OCI-LY7 (cell line): ENCODE data around the gene GPR183. TPM values are rescaled to one million over a fixed set of nuclear protein-coding genes. Genes with fewer than 3 reads are reported as not detected.

Experiments
- BruUV-seq: library from RNA; stranded (reverse); fragments of 400-500 nt; replicated peaks from 2 replicates; lab custom pipeline; 2021; lab: Mats Ljungman, UMichigan
- CTCF ChIA-PET: fragments of 300-600 bp; sonication (Branson Sonifier 250); formaldehyde crosslinking; loops from one replicate; lab custom pipeline; 2022; ENCODE audit warnings: antibody characterized with exemption; ENCODE audit not compliant: unreplicated experiment; lab: Charles Lee
- POLR2A ChIA-PET: fragments of 300-600 bp; sonication (Branson Sonifier 250); formaldehyde crosslinking; loops from one replicate; lab custom pipeline; 2022; ENCODE audit warnings: antibody characterized with exemption; lab: Charles Lee
- DNase-seq: peaks from one replicate; pipeline ENCODE4 v3.0.0-alpha.2; 2015; ENCODE audit warnings: low spot score
- H2AFZ ChIP-seq: fragments of 200-600 bp; sonication (generic), shearing (Covaris generic); 2 replicates; pipeline ENCODE4 v1.6.1; 2014; ENCODE audit warnings: mild to moderate bottlenecking, antibody characterized with exemption, low read length, moderate library complexity
- H3K27ac ChIP-seq: fragments of 200-600 bp; sonication (generic); 2 replicates; pipeline ENCODE4 v1.5.1; 2014; ENCODE audit warnings: mixed run types, low read depth, mild to moderate bottlenecking, moderate library complexity, low read length, inconsistent platforms; ENCODE audit not compliant: poor library complexity, severe bottlenecking
- H3K36me3 ChIP-seq: fragments of 200-600 bp; sonication (generic); 2 replicates; pipeline ENCODE4 v1.6.1; 2014; ENCODE audit warnings: mild to moderate bottlenecking, antibody characterized with exemption, low read length, moderate library complexity, mixed read lengths; ENCODE audit not compliant: insufficient read depth
- H3K4me1 ChIP-seq: fragments of 200-600 bp; sonication (generic); 2 replicates; pipeline ENCODE4 v1.5.1; 2014; ENCODE audit warnings: mild to moderate bottlenecking, low read length; ENCODE audit not compliant: insufficient read depth, poor library complexity, severe bottlenecking
- H3K4me2 ChIP-seq: fragments of 200-600 bp; sonication (generic); 2 replicates; pipeline ENCODE4 v1.6.1; 2014; ENCODE audit warnings: mild to moderate bottlenecking, low read length
- H3K4me3 ChIP-seq: fragments of 200-600 bp; sonication (generic); 2 replicates; pipeline ENCODE4 v1.5.1; 2014; ENCODE audit warnings: mild to moderate bottlenecking, low read depth, low read length; ENCODE audit not compliant: poor library complexity, severe bottlenecking
- H3K79me2 ChIP-seq: fragments of 200-600 bp; sonication (generic); 2 replicates; pipeline ENCODE4 v1.6.1; 2016; ENCODE audit warnings: low read depth, mild to moderate bottlenecking, low read length, moderate library complexity, mixed read lengths; ENCODE audit not compliant: insufficient read depth
- H3K9me2 ChIP-seq: fragments of 200-600 bp; sonication (generic); 2 replicates; pipeline ENCODE4 v1.6.1; 2016; ENCODE audit warnings: mild to moderate bottlenecking, low read length, mixed read lengths; ENCODE audit not compliant: insufficient read depth
- H3K9me3 ChIP-seq: fragments of 200-600 bp; sonication (generic); 2 replicates; pipeline ENCODE4 v1.6.1; 2014; ENCODE audit warnings: mild to moderate bottlenecking, mixed run types, low read length, mixed read lengths
- H4K20me1 ChIP-seq: fragments of 200-600 bp; sonication (generic); 2 replicates; pipeline ENCODE4 v1.6.1; 2014; ENCODE audit warnings: mild to moderate bottlenecking, antibody characterized with exemption, low read length, moderate library complexity, mixed read lengths; ENCODE audit not compliant: insufficient read depth
- CTCF ChIP-seq: fragments of 200-600 bp; sonication (generic); conservative IDR thresholded peaks from 2 replicates; pipeline ENCODE4 v1.5.1; 2014; ENCODE audit warnings: mild to moderate bottlenecking, antibody characterized with exemption, low read length, moderate library complexity, mixed read lengths
- EZH2phosphoT487 ChIP-seq: fragments of 200-600 bp; sonication (generic); IDR thresholded peaks from 2 replicates; pipeline ENCODE4 v1.6.1; 2018; ENCODE audit warnings: low read depth, borderline replicate concordance, mild to moderate bottlenecking, mixed run types, antibody characterized with exemption, low read length, moderate library complexity, mixed read lengths
- intact Hi-C: fragments of 100-400 bp; cut with micrococcal nuclease; formaldehyde crosslinking; loops from one replicate; pipeline ENCODE4 v1.10.0; 2022; ENCODE audit not compliant: unreplicated experiment
- total RNA-seq, 2 experiments: library from RNA; depleted of rRNA in 1 of 2; stranded (reverse); fragments of >200 nt in 1 of 2; shearing (Covaris generic) in 1 of 2; gene quantifications; 2 replicates each; pipeline ENCODE4 v1.2.3, GENCODE V29; 2014 to 2022

Gene GPR183
- total RNA-seq, 2 experiments from 2014 or later: not detected

GRCh38 chr13:99280166-99280565 lies 27.0 kb downstream of the GPR183 start:
- Histone ChIP-seq H2AFZ (no peak overlapping the region), H3K9me3 (no peaks in the 10 kb centered on the region), H3K4me2 (no peak overlapping the region), H3K27ac (no peak overlapping the region), H4K20me1 (peaks cover 14% of the 10 kb centered on the region; the same call in 1 of the 2 replicates), H3K79me2 (peaks cover 4% of the 10 kb centered on the region; the same call in 1 of the 2 replicates), H3K4me1 (peaks cover 27% of the 10 kb centered on the region), H3K9me2 (no peaks in the 10 kb centered on the region), H3K36me3 (peaks cover 9% of the 10 kb centered on the region), H3K4me3 (no peak overlapping the region)
- no peak for TF ChIP-seq EZH2phosphoT487
- no peak for TF ChIP-seq CTCF
- no peak for DNase-seq
- ChIA-PET CTCF (no interaction called here), POLR2A (no interaction called here)
- intact Hi-C loops: loop anchor here (5.0 kb wide), 3 partner anchors 57 to 147 kb away; no protein-coding TSS in a partner anchor
- no TSS peak for BruUV-seq

GRCh38 chr13:99279637-99280036 lies 27.6 kb downstream of the GPR183 start:
- CTCF ChIA-PET: no interaction called here
- TF ChIP-seq EZH2phosphoT487 (no peak), CTCF (no peak)
- no peak overlapping the region for H3K4me2 ChIP-seq
- no peak overlapping the region for H3K4me3 ChIP-seq
- H2AFZ ChIP-seq: no peak overlapping the region
- POLR2A ChIA-PET: no interaction called here
- BruUV-seq: no TSS peak
- H4K20me1 ChIP-seq: peaks cover 14% of the 10 kb centered on the region; the same call in 1 of the 2 replicates
- H3K4me1 ChIP-seq: peaks cover 27% of the 10 kb centered on the region
- no peak overlapping the region for H3K27ac ChIP-seq
- H3K9me3 ChIP-seq: no peaks in the 10 kb centered on the region
- intact Hi-C loops: loop anchor here (5.0 kb wide), 3 partner anchors 58 to 148 kb away; no protein-coding TSS in a partner anchor
- no peaks in the 10 kb centered on the region for H3K9me2 ChIP-seq
- H3K79me2 ChIP-seq: peaks cover 4% of the 10 kb centered on the region; the same call in 1 of the 2 replicates
- DNase-seq: no peak
- H3K36me3 ChIP-seq: peaks cover 9% of the 10 kb centered on the region

GRCh38 chr13:99278843-99279242 lies 28.4 kb downstream of the GPR183 start:
- Histone ChIP-seq H3K9me2 (no peaks in the 10 kb centered on the region), H3K4me1 (peaks cover 27% of the 10 kb centered on the region), H4K20me1 (peaks cover 14% of the 10 kb centered on the region; the same call in 1 of the 2 replicates), H3K9me3 (no peaks in the 10 kb centered on the region), H3K36me3 (peaks cover 9% of the 10 kb centered on the region), H3K4me2 (no peak overlapping the region), H3K79me2 (peaks cover 4% of the 10 kb centered on the region; the same call in 1 of the 2 replicates), H2AFZ (no peak overlapping the region), H3K4me3 (no peak overlapping the region), H3K27ac (no peak overlapping the region)
- DNase-seq: no peak
- TF ChIP-seq CTCF (no peak), EZH2phosphoT487 (no peak)
- POLR2A ChIA-PET: no interaction called here
- CTCF ChIA-PET: no interaction called here
- intact Hi-C loops: no loop called here
- BruUV-seq: no TSS peak
